ENCODE data around the gene ZNF385D. TPM values are rescaled to one million over a fixed set of nuclear protein-coding genes. Genes with fewer than 3 reads are reported as not detected.

ZNF385D gene
- total RNA-seq, 4 donors from 2014 or later, result 4.2 to 11.2 (median 6.9) TPM

- TF ChIP-seq CTCF (IDR thresholded peaks at IDR 0.05; ENCODE audit: low read depth), result no peak
Measured at GRCh38 chr3:21750080-21750696, 822 bp downstream of the ZNF385D start.

- no peak for TF ChIP-seq CTCF (IDR thresholded peaks at IDR 0.05; ENCODE audit: low read depth)
Measured at GRCh38 chr3:21747966-21748555, 2.9 kb downstream of the ZNF385D start.

GRCh38 chr3:21747376-21747775 lies 3.6 kb downstream of the ZNF385D start:
- no peak for TF ChIP-seq CTCF (IDR thresholded peaks at IDR 0.05; ENCODE audit: low read depth)

GRCh38 chr3:21745966-21746365 lies 5.0 kb downstream of the ZNF385D start:
- TF ChIP-seq CTCF (IDR thresholded peaks at IDR 0.05; ENCODE audit: low read depth), result no peak

GRCh38 chr3:21744793-21745192 lies 6.2 kb downstream of the ZNF385D start:
- no peak for TF ChIP-seq CTCF (IDR thresholded peaks at IDR 0.05; ENCODE audit: low read depth)

- no peak for TF ChIP-seq CTCF (IDR thresholded peaks at IDR 0.05; ENCODE audit: low read depth)
Measured at GRCh38 chr3:21738935-21739702, 11.9 kb downstream of the ZNF385D start.

- TF ChIP-seq CTCF (IDR thresholded peaks at IDR 0.05; ENCODE audit: low read depth), result no peak
Measured at GRCh38 chr3:21738283-21738682, 12.7 kb downstream of the ZNF385D start.
